DND-41 (cell line): Measurements from ENCODE around the gene ZBTB39.

Source experiments
- CTCF ChIP-seq: IDR thresholded peaks from 2 replicates; pipeline ENCODE4 v1.5.1; 2012; ENCODE audit warnings: borderline replicate concordance, low read length, moderate library complexity, mild to moderate bottlenecking; ENCODE audit not compliant: poor library complexity, severe bottlenecking; ENCODE audit errors: extremely low read depth
- EZH2 ChIP-seq: IDR thresholded peaks from 3 replicates; pipeline ENCODE4 v1.6.1; 2012; ENCODE audit warnings: borderline replicate concordance, low read depth, mild to moderate bottlenecking, moderate library complexity, low read length, inconsistent platforms; ENCODE audit not compliant: severe bottlenecking

- TF ChIP-seq CTCF (peak; percentile 55), EZH2 (no peak)
These were observed 24.9 kb upstream of the ZBTB39 start for GRCh38 chr12:57031138-57031725.
